Spleen (tissue), 11 donors: ENCODE measurements around the gene ERCC6L. TPM values are rescaled to one million over a fixed set of nuclear protein-coding genes. Genes with fewer than 3 reads are reported as not detected.

Source experiments
- DNase-seq: peaks from one replicate; pipeline ENCODE4 v3.0.0-alpha.2; 2020
- H3K27ac ChIP-seq, 8 donors: fragments of 200-600 bp; sonication (generic) in 7 of 8; 1 replicate in 4 of 8; 2 replicates in 4 of 8; pipeline versions ENCODE4 v1.5.0 to v1.8.0; 2016 to 2021; ENCODE audit warnings: inconsistent platforms in 4 of 8, mild to moderate bottlenecking in 4 of 8, moderate library complexity in 1 of 8
- H3K27me3 ChIP-seq, 7 donors: fragments of 200-600 bp; sonication (generic) in 6 of 7; replicated peaks in 1 of 7; 1 replicate in 4 of 7; 2 replicates in 3 of 7; pipeline versions ENCODE4 v1.5.0 to v1.8.0; 2016 to 2021; ENCODE audit warnings: inconsistent platforms in 3 of 7, mild to moderate bottlenecking in 1 of 7
- H3K36me3 ChIP-seq, 6 donors: fragments of 200-600 bp; sonication (generic) in 5 of 6; 1 replicate in 4 of 6; 2 replicates in 2 of 6; pipeline versions ENCODE4 v1.5.0 to v1.8.0; 2016 to 2021; ENCODE audit warnings: inconsistent platforms in 2 of 6
- H3K4me1 ChIP-seq, 6 donors: fragments of 200-600 bp; sonication (generic) in 5 of 6; 1 replicate in 3 of 6; 2 replicates in 3 of 6; pipeline versions ENCODE4 v1.5.0 to v1.8.0; 2016 to 2021; ENCODE audit warnings: inconsistent platforms in 3 of 6
- H3K4me3 ChIP-seq, 8 donors: fragments of 200-600 bp; sonication (generic) in 7 of 8; 1 replicate in 4 of 8; 2 replicates in 4 of 8; pipeline versions ENCODE4 v1.5.0 to v1.8.0; 2016 to 2021; ENCODE audit warnings: inconsistent platforms in 4 of 8, mild to moderate bottlenecking in 4 of 8, moderate library complexity in 2 of 8
- H3K9me3 ChIP-seq, 8 donors: fragments of 200-600 bp; sonication (generic) in 7 of 8; 1 replicate in 4 of 8; 2 replicates in 4 of 8; pipeline versions ENCODE4 v1.5.0 to v1.8.0; 2016 to 2021; ENCODE audit warnings: inconsistent platforms in 4 of 8
- POLR2A ChIP-seq, 3 donors: fragments of 450-650 bp; IDR thresholded peaks; one replicate each; pipeline ENCODE4 v1.5.1; 2017; ENCODE audit warnings: antibody characterized with exemption in 3 of 3, mild to moderate bottlenecking in 1 of 3
- POLR2AphosphoS5 ChIP-seq, 3 donors: sonication (generic); formaldehyde crosslinking; IDR thresholded peaks; one replicate each; pipeline ENCODE4 v1.5.1; 2017; ENCODE audit warnings: antibody characterized with exemption in 3 of 3
- WGBS, 5 donors: extraction: QIAGEN DNeasy Blood & Tissue Kit in 3 of 5; methylation state at CpG; one replicate each; pipeline versions ENCODE4 v1.1.5 to v1.1.7; 2013 to 2018; 5-methylcytosine and 5-hydroxymethylcytosine counted together
- intact Hi-C: fragments of 100-400 bp; cut with DNase I; formaldehyde crosslinking; loops from one replicate; pipeline ENCODE4 v1.15.0; 2023; ENCODE audit warnings: low total_unique reads
- polyA plus RNA-seq, 3 donors: library from polyadenylated mRNA; stranded (reverse); fragments of 200-250 nt; gene quantifications; one replicate each; pipeline ENCODE4 v1.2.1, GENCODE V29; 2013
- small RNA-seq, 4 donors: library from RNA; depleted of rRNA; stranded (forward); fragments of <200 nt; gene quantifications; one replicate each; pipeline ENCODE3, GENCODE V24; 2016
- total RNA-seq, 7 donors: library from RNA; depleted of rRNA in 3 of 7; stranded (reverse); fragments of >200 nt in 3 of 7; fragmentation: NEBNext Ultra II Directional in 4 of 7; extraction: Animal tissue kit (Norgen Biotek cat#: 25700) in 4 of 7; gene quantifications; one replicate each; pipeline versions ENCODE4 v1.1.0 to v1.2.1, GENCODE V29; 2016 to 2021
- TF ChIP-seq, protein P1 (sequence below), 11 experiments: fragments of 200-600 bp in 7 of 11; fragments of 450-650 bp in 4 of 11; sonication (generic) in 4 of 11; IDR thresholded peaks in 8 of 11; conservative IDR thresholded peaks in 3 of 11; 1 replicate in 7 of 11; 2 replicates in 4 of 11; pipeline versions ENCODE4 v1.4.0 to v1.8.0; 2016 to 2021; ENCODE audit warnings: antibody characterized with exemption in 11 of 11, inconsistent platforms in 4 of 11, mild to moderate bottlenecking in 1 of 11
- donor health status: healthy with polysubstance abuse.
- donor health status: DM: no; HTN: no; CAD: no; lungs with moderate emphysema.
- donor health status: DM: no; HTN: no; CAD: no.
- donor health status: Bipolar disorder and iron deficiency.
- donor health status: healthy.
- donor health status: DM: no; HTN: no; CAD: no.
- donor health status: DM: yes; HTN: yes; CAD: no.

ERCC6L gene
- total and polyA plus RNA-seq, 10 donors: 0.30 to 1.4 (median 0.77) TPM

DNA sequence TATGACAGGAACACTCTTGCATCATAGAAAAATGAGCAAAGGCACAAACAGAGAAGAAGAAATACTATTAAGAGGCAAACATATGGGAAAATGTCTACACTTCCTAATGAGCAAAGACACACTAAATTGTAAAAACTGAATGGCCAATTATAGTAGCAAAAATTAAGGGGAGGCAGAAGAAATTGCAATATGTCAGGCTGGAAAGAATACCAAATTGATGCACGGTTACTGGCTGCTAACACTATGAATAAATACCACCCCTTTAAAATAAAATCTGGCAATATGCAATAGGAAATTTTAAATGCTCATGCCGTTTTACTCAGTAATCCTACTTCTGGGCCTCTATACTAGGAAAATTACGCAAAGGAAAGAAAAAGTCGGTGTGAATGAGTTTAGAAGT is 73.3 kb downstream of the ERCC6L start:
- Histone ChIP-seq H3K27ac (no peak overlapping the region), H3K9me3 (no peaks in the 10 kb centered on the region), H3K27me3 (no peaks in the 10 kb centered on the region), H3K4me3 (no peak overlapping the region), H3K4me1 (no peaks in the 10 kb centered on the region), H3K36me3 (no peaks in the 10 kb centered on the region)
- 62 to 91% (median 89%) methylated on average over 4 of the region's 4 CpGs for WGBS, 5 donors
- TF ChIP-seq, protein P1, sequence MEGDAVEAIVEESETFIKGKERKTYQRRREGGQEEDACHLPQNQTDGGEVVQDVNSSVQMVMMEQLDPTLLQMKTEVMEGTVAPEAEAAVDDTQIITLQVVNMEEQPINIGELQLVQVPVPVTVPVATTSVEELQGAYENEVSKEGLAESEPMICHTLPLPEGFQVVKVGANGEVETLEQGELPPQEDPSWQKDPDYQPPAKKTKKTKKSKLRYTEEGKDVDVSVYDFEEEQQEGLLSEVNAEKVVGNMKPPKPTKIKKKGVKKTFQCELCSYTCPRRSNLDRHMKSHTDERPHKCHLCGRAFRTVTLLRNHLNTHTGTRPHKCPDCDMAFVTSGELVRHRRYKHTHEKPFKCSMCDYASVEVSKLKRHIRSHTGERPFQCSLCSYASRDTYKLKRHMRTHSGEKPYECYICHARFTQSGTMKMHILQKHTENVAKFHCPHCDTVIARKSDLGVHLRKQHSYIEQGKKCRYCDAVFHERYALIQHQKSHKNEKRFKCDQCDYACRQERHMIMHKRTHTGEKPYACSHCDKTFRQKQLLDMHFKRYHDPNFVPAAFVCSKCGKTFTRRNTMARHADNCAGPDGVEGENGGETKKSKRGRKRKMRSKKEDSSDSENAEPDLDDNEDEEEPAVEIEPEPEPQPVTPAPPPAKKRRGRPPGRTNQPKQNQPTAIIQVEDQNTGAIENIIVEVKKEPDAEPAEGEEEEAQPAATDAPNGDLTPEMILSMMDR (IDR thresholded peaks at IDR 0.05 in 8 of 11, conservative IDR thresholded peaks at IDR 0.05 in 3 of 11): no peak
- TF ChIP-seq POLR2A (IDR thresholded peaks at IDR 0.05) (no peak), POLR2AphosphoS5 (IDR thresholded peaks at IDR 0.05) (no peak)
- intact Hi-C loops: no loop called here
- DNase-seq: no peak

DNA sequence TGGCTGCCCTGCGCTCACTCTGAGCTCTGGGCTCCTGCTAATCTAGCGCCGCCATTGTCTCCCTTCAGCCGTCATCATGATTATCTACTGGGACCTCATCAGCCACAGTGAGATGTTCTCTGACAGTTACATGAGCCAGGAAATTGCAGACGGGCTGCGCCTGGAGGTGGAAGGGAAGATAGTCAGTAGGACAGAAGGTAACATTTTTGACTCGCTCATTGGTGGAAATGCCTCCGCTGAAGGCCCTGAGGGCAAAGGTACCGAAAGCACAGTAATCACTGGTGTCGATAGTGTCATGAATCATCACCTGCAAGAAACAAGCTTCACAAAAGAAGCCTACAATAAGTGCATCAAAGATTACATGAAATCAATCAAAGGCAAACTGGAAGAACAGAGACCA is 79.1 kb downstream of the ERCC6L start:
- Histone ChIP-seq H3K27me3 (peaks cover 0 to 14% (median 0%) of the 10 kb centered on the region in 7 donors), H3K9me3 (peaks cover 0 to 9% (median 0%) of the 10 kb centered on the region in 8 donors), H3K27ac (no peak overlapping the region), H3K4me3 (no peak overlapping the region), H3K36me3 (no peaks in the 10 kb centered on the region), H3K4me1 (no peaks in the 10 kb centered on the region)
- no peak for TF ChIP-seq POLR2A (IDR thresholded peaks at IDR 0.05)
- TF ChIP-seq POLR2AphosphoS5 (IDR thresholded peaks at IDR 0.05): no peak
- TF ChIP-seq, protein P1 (IDR thresholded peaks at IDR 0.05 in 8 of 11, conservative IDR thresholded peaks at IDR 0.05 in 3 of 11): no peak
- whole genome bisulfite sequencing, 5 donors: 81 to 86% (median 84%) methylated on average over 10 of the region's 10 CpGs
- intact Hi-C loops: no loop called here
- no peak for DNase-seq

GRCh38 chrX:72158773-72159172 is 80.1 kb downstream of the ERCC6L start:
- no peak for DNase-seq
- intact Hi-C loops: no loop called here

More at GRCh38 chrX:72158773-72159172, 80.1 kb downstream of the ERCC6L start:
- Histone ChIP-seq H3K9me3 (peaks cover 0 to 9% (median 0%) of the 10 kb centered on the region in 8 donors), H3K27me3 (peaks cover 0 to 14% (median 0%) of the 10 kb centered on the region in 7 donors), H3K36me3 (no peaks in the 10 kb centered on the region), H3K27ac (no peak overlapping the region), H3K4me3 (no peak overlapping the region), H3K4me1 (no peaks in the 10 kb centered on the region)
- 78 to 98% (median 82%) methylated on average over 3 of the region's 3 CpGs for WGBS, 5 donors
- TF ChIP-seq POLR2A (IDR thresholded peaks at IDR 0.05) (no peak), POLR2AphosphoS5 (IDR thresholded peaks at IDR 0.05) (no peak)
- TF ChIP-seq, protein P1 (IDR thresholded peaks at IDR 0.05 in 8 of 11, conservative IDR thresholded peaks at IDR 0.05 in 3 of 11): no peak

Small RNAs within 50 kb of the gene (small RNA-seq; reads per million reads assigned to genes)
- 0 reads per million in 4 donors for gene RF00019

Other genes with a start within 250 kb of the ERCC6L start
- gene RTL5, start 107.1 kb downstream of the ERCC6L start, total RNA-seq: 1 to 10 TPM; 2.7 to 5.9 (median 4.2) TPM
- gene RTL5, start 107.1 kb downstream of the ERCC6L start, polyA plus RNA-seq: under 1 TPM; 0.46 to 0.99 (median 0.61) TPM
- gene PIN4, start 57.3 kb downstream of the ERCC6L start, total RNA-seq: 10 to 100 TPM in 3 of 7 donors, 1 to 10 TPM in 4; 6.0 to 11.7 (median 9.9) TPM
- gene PIN4, start 57.3 kb downstream of the ERCC6L start, polyA plus RNA-seq: 10 to 100 TPM; 15.8 to 22.0 (median 18.3) TPM
- gene RPS4X, start 38.2 kb upstream of the ERCC6L start, total RNA-seq: 1,000 to 10,000 TPM in 4 of 7 donors, 100 to 1,000 TPM in 3; 624 to 1,282 (median 1,031) TPM
- 1,000 to 10,000 TPM; 1,352 to 2,922 (median 1,774) TPM for gene RPS4X, start 38.2 kb upstream of the ERCC6L start, polyA plus RNA-seq
- gene CITED1, start 66.9 kb upstream of the ERCC6L start, total RNA-seq: under 1 TPM in 2 of 7 donors, not detected in 5; 0.49 to 0.73 TPM
- under 1 TPM; 0.33 to 0.37 (median 0.35) TPM for gene CITED1, start 66.9 kb upstream of the ERCC6L start, polyA plus RNA-seq